ENCODE results near the gene ABCG4.
"Not testable (repeated sequence)": the region's sequence is repeated elsewhere in the genome, so short reads cannot be mapped to it uniquely, and the experiment has no call there.

ABCG4 gene

DNA sequence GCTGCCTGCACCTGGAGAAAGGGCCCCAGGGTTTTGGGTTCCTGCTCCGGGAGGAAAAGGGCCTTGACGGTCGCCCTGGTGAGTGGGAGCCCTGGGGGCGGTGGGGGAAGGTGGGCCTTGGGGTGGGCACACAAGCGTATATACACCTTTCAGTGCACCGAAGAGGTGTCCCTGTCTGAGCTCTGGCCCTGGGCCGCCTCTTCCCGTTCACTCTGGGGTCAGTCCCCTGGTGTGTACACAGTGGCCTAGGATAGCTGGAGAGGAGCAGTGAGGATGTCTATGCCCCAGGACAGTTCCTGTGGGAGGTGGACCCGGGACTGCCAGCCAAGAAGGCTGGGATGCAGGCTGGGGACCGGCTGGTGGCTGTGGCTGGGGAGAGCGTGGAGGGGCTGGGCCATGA, 39.2 kb downstream of the ABCG4 start:
- no peak overlapping the region for H3K27ac Mint-ChIP-seq
- no peak overlapping the region for H3K4me3 Mint-ChIP-seq
- CTCF ChIA-PET: interaction anchor here (0.9 to 1.3 kb wide), 2 partner anchors 9 to 19 kb away, joined by 3 to 4 read pairs; partner anchors contain the start of gene NLRX1

DNA sequence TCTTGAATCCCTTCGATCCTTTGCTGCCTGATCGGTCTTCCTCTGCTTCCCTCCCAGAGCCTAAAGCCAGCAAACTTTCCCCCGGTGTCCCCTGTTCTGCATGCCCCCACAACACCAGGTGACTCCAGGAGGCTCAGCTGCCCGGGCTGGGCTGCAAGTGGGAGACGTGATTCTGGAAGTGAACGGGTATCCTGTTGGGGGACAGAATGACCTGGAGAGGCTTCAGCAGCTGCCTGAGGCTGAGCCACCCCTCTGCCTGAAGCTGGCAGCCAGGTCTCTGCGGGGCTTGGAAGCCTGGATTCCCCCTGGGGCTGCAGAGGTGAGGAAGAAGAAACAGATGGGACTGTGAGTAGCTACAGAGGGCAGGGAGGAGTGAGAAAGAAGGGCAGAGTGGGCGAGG, 40.0 kb downstream of the ABCG4 start:
- CTCF ChIA-PET: interaction anchor here (0.9 to 1.3 kb wide), 2 partner anchors 8 to 20 kb away, joined by 3 to 4 read pairs; partner anchors contain the start of gene NLRX1
- Mint-ChIP-seq H3K4me1 (no peaks in the 10 kb centered on the region), H3K36me3 (peaks cover under 1% of the 10 kb centered on the region), H3K27me3 (peaks cover 43% of the 10 kb centered on the region), H3K4me3 (no peak overlapping the region), H3K27ac (no peak overlapping the region), H3K9me3 (no peaks in the 10 kb centered on the region)
- no peak for DNase-seq

More for the DNA sequence above, 39.2 kb downstream of the ABCG4 start:
- H3K36me3 Mint-ChIP-seq: peaks cover 4% of the 10 kb centered on the region
- no peaks in the 10 kb centered on the region for H3K9me3 Mint-ChIP-seq
- peaks cover 43% of the 10 kb centered on the region for H3K27me3 Mint-ChIP-seq
- H3K4me1 Mint-ChIP-seq: no peaks in the 10 kb centered on the region
- DNase-seq: no peak

DNA sequence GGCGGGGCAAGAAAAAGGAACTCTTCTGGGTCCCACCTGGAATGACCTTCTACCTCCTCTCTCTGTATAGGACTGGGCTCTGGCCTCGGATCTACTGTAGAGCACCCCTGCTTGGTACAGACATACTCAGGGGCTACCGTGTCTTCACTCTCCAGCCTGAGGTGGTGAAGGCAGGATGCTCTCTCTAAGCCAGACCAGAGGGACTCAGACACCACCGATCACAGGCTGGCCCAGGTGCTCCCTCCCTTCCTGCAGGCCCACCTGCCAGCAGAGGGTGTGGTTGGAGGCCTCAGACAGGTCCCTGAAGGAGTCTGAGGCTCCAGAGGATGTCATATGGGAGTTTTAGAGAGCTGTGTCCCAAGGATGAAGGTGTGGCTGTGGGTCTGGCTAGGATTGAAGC, 40.5 kb downstream of the ABCG4 start:
- H3K27ac Mint-ChIP-seq: no peak overlapping the region

DNA sequence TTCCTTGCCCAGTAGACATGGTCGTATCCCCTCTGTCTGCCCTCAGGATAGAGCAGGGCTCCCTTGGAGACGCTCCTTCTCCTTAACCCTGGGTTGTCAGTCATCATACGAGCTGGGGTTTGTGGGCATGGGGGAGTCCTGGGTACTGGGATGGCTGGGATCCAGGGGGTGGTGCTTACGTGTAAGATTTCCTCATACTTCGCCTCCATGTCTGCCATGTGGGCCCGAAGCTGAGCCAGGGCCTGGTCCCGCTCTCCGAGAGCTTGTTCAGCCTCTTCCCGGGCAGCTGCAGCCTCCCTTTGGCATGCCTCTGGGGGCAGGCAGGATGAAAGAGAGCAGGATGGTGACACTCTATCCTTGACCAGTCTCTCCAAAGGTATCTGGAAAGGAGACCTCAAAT, 41.7 kb downstream of the ABCG4 start:
- H3K27me3 Mint-ChIP-seq: peaks cover 51% of the 10 kb centered on the region
- no peak overlapping the region for H3K27ac Mint-ChIP-seq
- CTCF ChIA-PET: interaction anchor here (0.8 to 1.8 kb wide), 4 partner anchors 10 to 27 kb away, joined by 3 to 9 read pairs (median 4); partner anchors contain the start of gene NLRX1
- H3K36me3 Mint-ChIP-seq: no peaks in the 10 kb centered on the region
- DNase-seq: no peak
- H3K4me1 Mint-ChIP-seq: no peaks in the 10 kb centered on the region
- H3K4me3 Mint-ChIP-seq: no peak overlapping the region
- no peaks in the 10 kb centered on the region for H3K9me3 Mint-ChIP-seq

More for the DNA sequence above, 40.5 kb downstream of the ABCG4 start:
- peaks cover 43% of the 10 kb centered on the region for H3K27me3 Mint-ChIP-seq
- H3K4me1 Mint-ChIP-seq: no peaks in the 10 kb centered on the region
- H3K4me3 Mint-ChIP-seq: no peak overlapping the region
- no peak for DNase-seq
- H3K36me3 Mint-ChIP-seq: no peaks in the 10 kb centered on the region
- no peaks in the 10 kb centered on the region for H3K9me3 Mint-ChIP-seq
- CTCF ChIA-PET: interaction anchor here (1.8 kb wide), 1 partner anchor 20 kb away, joined by 9 read pairs; the partner anchor contains the start of gene NLRX1

DNA sequence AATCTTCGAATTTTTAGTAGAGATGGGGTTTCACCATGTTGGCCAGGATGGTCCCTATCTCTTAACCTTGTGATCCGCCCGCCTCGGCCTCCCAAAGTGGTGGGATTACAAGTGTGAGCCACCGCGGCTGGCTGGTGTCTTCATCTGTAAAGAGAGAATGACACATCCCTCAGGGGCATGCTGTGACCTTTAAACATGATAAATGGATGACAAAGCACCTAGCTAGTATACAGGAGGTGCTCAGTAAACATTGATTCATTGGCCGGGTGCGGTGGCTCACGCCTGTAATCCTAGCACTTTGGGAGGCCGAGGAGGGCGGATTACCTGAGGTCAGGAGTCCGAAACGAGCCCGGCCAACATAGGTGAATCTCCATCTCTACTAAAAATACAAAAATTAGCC, 42.4 kb downstream of the ABCG4 start:
- H3K27me3 Mint-ChIP-seq: peaks cover 46% of the 10 kb centered on the region
- H3K27ac Mint-ChIP-seq, H3K36me3 Mint-ChIP-seq, DNase-seq, H3K4me1 Mint-ChIP-seq, H3K4me3 Mint-ChIP-seq, H3K9me3 Mint-ChIP-seq: not testable (repeated sequence)
- CTCF ChIA-PET: interaction anchor here (0.8 to 1.4 kb wide), 3 partner anchors 9 to 20 kb away, joined by 3 to 4 read pairs (median 3); partner anchors contain the start of gene CBL

DNA sequence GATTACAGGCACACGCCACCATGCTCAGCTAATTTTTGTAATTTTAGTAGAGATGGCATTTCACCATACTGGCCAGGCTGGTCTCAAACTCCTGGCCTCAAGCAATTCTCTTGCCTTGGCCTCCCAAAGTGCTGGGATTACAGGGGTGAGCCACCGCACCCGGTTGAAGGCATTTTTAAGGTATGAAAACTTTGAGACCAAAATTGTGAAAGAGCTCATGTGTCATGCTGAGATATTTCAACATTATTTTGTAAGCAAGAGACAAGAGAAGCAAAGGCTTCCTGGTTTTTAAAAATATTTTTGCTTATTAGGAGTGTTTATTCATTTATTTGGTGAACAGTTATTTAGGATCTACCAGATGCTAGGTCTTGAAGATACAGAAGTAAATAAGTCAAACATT, 43.3 kb downstream of the ABCG4 start:
- H3K4me3 Mint-ChIP-seq: no peak overlapping the region
- peaks cover 6% of the 10 kb centered on the region for H3K4me1 Mint-ChIP-seq
- H3K9me3 Mint-ChIP-seq: no peaks in the 10 kb centered on the region
- H3K27me3 Mint-ChIP-seq: peaks cover 44% of the 10 kb centered on the region
- CTCF ChIA-PET: interaction anchor here (0.7 to 1.2 kb wide), 4 partner anchors 14 to 215 kb away, joined by 3 to 4 read pairs (median 3); partner anchors contain the start of genes CBL and HINFP
- H3K36me3 Mint-ChIP-seq: no peaks in the 10 kb centered on the region
- H3K27ac Mint-ChIP-seq: no peak overlapping the region
- DNase-seq: no peak

DNA sequence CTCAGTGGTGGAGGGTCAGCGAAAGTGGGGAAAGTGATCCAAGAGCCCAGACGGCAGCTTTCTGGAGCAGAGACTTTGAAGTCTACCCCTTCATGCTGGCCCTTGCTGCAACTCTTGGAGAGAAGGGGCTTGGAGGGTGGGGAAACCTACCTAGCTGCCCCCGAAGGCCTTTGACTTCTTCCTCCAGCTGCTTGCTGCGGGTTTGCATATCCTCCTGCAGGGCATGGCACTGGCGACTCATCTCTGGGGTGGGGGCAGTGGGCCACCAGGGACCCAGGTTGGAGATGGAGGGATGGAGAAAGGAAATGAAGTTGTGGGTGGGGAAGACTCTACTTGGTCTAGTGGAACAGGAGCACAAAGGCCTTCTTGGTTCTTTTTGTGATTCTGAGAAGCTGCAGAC, 44.1 kb downstream of the ABCG4 start:
- no peaks in the 10 kb centered on the region for H3K9me3 Mint-ChIP-seq
- H3K4me3 Mint-ChIP-seq: no peak overlapping the region
- H3K36me3 Mint-ChIP-seq: no peaks in the 10 kb centered on the region
- H3K4me1 Mint-ChIP-seq: peaks cover 10% of the 10 kb centered on the region
- peak overlapping the region; percentile 28 for H3K27ac Mint-ChIP-seq
- peaks cover 40% of the 10 kb centered on the region for H3K27me3 Mint-ChIP-seq
- CTCF ChIA-PET: no interaction called here
- DNase-seq: no peak

DNA sequence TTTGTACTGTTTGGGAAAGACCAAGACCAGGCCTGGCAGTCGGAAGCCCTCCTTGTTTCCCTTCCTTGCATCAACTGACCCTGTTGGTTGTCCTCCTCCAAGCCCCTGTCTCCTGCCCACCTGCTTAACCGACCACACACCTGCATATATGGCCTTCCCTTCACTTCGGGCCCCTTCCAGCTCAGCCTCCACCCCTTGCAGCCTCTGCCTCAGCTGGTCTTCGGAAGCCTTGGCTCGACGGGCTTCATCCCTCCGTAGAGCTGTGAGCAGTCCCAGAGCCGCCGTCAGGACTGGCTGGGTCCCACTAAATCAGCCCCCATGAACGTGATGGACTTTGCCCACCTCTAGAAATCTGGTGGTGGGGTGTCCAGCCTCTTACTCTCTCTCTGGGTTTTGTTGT, 44.8 kb downstream of the ABCG4 start:
- CTCF ChIA-PET: no interaction called here
- H3K27me3 Mint-ChIP-seq: peaks cover 34% of the 10 kb centered on the region

DNA sequence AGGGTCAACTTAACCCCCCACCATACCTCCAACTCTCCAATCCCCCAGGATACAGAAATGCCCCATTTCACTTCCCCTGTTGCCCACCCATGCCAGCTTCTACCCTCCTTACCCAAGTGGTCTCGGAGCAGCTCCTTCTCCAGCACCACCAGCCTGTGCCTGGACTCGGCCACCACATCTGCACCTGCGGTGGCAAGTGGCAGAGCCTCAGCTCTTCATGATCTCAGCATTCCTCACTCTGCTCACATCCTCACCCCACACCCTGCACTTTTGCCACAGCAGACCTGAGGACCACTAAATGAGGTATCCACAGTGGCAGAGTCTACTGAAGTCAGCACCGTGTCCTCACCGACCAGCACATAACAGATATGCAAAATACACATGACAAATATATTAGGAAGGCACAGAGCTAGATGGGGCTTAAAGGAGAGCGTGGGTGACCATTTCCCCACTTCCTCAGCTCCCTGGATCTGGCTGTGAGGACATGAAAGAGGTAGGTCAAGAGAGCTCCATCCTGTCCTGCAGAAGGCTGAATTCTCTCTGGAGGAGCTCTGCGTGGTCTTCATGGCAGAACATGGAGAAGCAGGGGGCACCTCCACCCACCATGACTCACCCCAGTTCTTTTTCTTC, 46.1 kb downstream of the ABCG4 start:
- Mint-ChIP-seq H3K9me3 (no peaks in the 10 kb centered on the region), H3K4me1 (peaks cover 10% of the 10 kb centered on the region)
- CTCF ChIA-PET: interaction anchor here (0.9 to 2.6 kb wide), 11 partner anchors 9 to 131 kb away, joined by 3 to 11 read pairs (median 5); partner anchors contain the start of gene VPS11

More for the DNA sequence above, 44.8 kb downstream of the ABCG4 start:
- DNase-seq: no peak
- Mint-ChIP-seq H3K4me1 (peaks cover 10% of the 10 kb centered on the region), H3K36me3 (no peaks in the 10 kb centered on the region), H3K9me3 (no peaks in the 10 kb centered on the region), H3K4me3 (no peak overlapping the region), H3K27ac (no peak overlapping the region)

DNA sequence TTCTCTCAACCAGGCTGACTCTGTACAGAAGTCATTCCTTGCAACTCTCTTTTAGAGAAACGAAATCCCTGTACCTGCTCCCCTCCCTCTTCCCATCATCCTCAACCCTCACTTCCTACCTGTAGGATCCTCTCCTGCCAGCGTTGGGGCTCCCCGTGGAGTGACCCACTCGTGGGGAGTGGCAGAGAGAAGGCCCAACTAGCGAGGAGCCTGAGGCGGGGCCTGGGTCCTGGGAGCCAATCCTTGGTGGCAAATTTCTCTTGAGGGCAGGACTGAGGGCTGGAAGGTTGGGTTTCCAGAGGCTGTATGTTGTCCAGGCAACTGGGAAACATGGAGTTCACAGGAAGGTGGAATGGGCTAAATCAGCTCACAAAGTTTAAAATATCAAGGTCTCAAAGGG, 46.8 kb downstream of the ABCG4 start:
- CTCF ChIA-PET: interaction anchor here (0.6 to 2.8 kb wide), 25 partner anchors 8 to 199 kb away, joined by 3 to 26 read pairs (median 4); partner anchors contain the start of genes ABCG4, HYOU1 and VPS11
- Mint-ChIP-seq H3K4me3 (no peak overlapping the region), H3K4me1 (peaks cover 10% of the 10 kb centered on the region), H3K36me3 (no peaks in the 10 kb centered on the region), H3K27ac (no peak overlapping the region), H3K27me3 (peaks cover 23% of the 10 kb centered on the region), H3K9me3 (no peaks in the 10 kb centered on the region)
- no peak for DNase-seq

More for the DNA sequence above, 46.1 kb downstream of the ABCG4 start:
- Mint-ChIP-seq H3K4me3 (no peak overlapping the region), H3K27ac (no peak overlapping the region), H3K36me3 (no peaks in the 10 kb centered on the region), H3K27me3 (peaks cover 29% of the 10 kb centered on the region)
- DNase-seq: no peak

DNA sequence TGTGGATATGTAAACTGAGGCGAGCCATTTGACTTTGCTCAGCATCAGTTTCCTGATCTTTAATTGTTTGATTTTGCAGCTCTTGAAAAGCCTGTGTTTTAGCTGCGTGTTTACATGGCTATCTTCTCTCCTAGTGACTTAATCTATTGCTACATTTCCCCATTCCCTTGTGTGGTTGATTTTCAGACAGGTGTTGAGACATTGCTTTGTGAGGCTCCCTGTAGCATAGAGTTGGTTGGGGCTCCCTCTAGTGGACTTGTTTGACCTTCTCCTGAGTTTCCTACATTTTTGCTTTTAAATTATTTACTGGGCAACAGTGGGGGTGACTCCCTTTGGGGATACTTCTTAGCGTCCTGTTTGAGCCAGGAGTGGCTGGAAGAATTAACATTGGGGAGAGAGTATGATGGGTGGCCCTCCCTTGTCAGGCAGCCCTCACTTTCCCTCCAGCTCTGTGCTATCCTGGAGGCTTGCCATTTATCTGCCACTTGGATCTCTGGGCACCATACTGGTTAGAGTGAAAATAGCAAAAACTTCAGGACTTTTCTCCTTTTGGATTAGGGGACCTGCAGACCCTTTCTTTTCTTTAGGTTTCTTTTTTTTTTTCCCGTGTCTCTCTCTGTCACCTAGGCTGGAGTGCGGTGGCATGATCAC, 48.1 kb downstream of the ABCG4 start:
- Mint-ChIP-seq H3K27me3 (peaks cover 22% of the 10 kb centered on the region), H3K4me1 (peaks cover 10% of the 10 kb centered on the region), H3K4me3 (no peak overlapping the region), H3K36me3 (no peaks in the 10 kb centered on the region), H3K9me3 (no peaks in the 10 kb centered on the region), H3K27ac (no peak overlapping the region)
- peak; percentile 82 for DNase-seq
- CTCF ChIA-PET: interaction anchor here (0.6 to 2.8 kb wide), 43 partner anchors 8 to 202 kb away, joined by 3 to 26 read pairs (median 4); partner anchors contain the start of genes ABCG4, C2CD2L, CBL and DPAGT1

DNA sequence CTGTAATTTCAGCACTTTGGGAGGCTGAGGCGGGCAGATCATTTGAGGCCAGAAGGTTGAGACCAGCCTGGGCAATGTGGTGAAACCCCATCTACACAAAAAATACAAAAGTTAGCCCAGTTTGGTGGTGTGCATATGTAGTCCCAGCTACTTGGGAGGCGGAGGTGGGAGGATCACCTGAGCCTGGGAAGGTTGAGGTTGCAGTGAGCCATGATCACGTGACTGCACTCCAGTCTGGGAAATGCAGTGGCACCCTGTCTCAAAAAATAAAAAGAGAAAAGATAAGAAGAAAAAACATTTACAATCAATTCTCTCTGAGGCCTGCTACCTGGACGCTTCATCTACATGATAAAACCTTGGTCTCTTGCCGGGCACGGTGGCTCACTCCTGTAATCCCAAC, 50.1 kb downstream of the ABCG4 start:
- H3K4me1 Mint-ChIP-seq: peaks cover 10% of the 10 kb centered on the region
- no peak for DNase-seq
- H3K27me3 Mint-ChIP-seq: peaks cover 22% of the 10 kb centered on the region
- CTCF ChIA-PET: interaction anchor here (0.6 kb wide), 1 partner anchor 535 kb away, joined by 3 read pairs; no protein-coding TSS in a partner anchor
- H3K4me3 Mint-ChIP-seq: no peak overlapping the region
- no peaks in the 10 kb centered on the region for H3K9me3 Mint-ChIP-seq
- H3K27ac Mint-ChIP-seq: no peak overlapping the region
- H3K36me3 Mint-ChIP-seq: no peaks in the 10 kb centered on the region

DNA sequence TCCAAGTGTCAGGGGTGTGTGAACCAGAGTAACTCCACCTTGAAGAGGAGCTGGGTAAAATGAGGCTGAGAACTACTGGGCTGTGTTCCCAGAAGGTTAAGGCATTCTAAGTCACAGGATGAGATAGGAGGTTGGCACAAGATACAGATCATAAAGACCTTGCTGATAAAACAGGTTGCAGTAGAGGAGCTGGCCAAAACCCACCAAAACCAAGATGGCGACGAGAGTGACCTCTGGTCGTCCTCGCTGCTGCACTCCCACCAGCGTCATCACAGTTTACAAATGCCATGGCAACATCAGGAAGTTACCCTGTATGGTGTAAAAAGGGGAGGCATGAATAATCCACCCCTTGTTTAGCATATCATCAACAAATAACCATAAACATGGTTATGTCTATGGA, 52.4 kb downstream of the ABCG4 start:
- CTCF ChIA-PET: interaction anchor here (1.1 to 1.5 kb wide), 4 partner anchors 11 to 137 kb away, joined by 3 read pairs; no protein-coding TSS in a partner anchor
- H3K36me3 Mint-ChIP-seq, H3K27me3 Mint-ChIP-seq, DNase-seq, H3K27ac Mint-ChIP-seq, H3K4me3 Mint-ChIP-seq, H3K9me3 Mint-ChIP-seq: not testable (repeated sequence)
- H3K4me1 Mint-ChIP-seq: peaks cover 22% of the 10 kb centered on the region

DNA sequence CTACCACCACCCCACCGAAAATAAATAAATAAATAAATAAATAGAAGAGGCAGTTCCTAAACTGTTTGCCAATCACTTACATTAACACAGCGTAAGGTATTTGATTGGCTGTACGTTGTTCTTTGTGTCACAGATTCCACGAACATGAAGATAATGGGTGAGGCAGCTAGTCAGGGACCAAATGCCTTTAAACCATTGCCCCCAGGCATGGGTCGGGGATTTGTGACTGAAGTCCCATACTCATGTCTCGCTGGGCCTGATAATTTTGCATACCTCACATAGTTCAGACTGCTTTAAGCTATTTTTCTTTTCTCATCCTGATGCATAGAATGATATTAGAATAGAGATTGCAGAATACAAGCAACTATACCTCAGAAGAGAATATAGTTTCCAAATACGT, 53.7 kb downstream of the ABCG4 start:
- CTCF ChIA-PET: interaction anchor here (5.3 kb wide), 1 partner anchor 120 kb away, joined by 45 read pairs; no protein-coding TSS in a partner anchor
- Mint-ChIP-seq H3K4me3 (no peak overlapping the region), H3K27me3 (peaks cover 8% of the 10 kb centered on the region)

More for the DNA sequence above, 53.7 kb downstream of the ABCG4 start:
- Mint-ChIP-seq H3K36me3 (peaks cover 1% of the 10 kb centered on the region), H3K9me3 (no peaks in the 10 kb centered on the region), H3K4me1 (peaks cover 13% of the 10 kb centered on the region), H3K27ac (no peak overlapping the region)
- no peak for DNase-seq
